ENCODE data around the gene RAP1GAP.
"Not testable (repeated sequence)": the region's sequence is repeated elsewhere in the genome, so short reads cannot be mapped to it uniquely, and the experiment has no call there.

RAP1GAP gene

GRCh38 chr1:21568006-21568746 is 101.0 kb downstream of the RAP1GAP start:
- DNase-seq: no peak

GRCh38 chr1:21567241-21568005 is 101.7 kb downstream of the RAP1GAP start:
- no peak for DNase-seq

- not testable (repeated sequence) for DNase-seq
Measured at GRCh38 chr1:21566361-21566760, 102.8 kb downstream of the RAP1GAP start.

- no peak for DNase-seq
Measured at GRCh38 chr1:21565285-21565684, 103.9 kb downstream of the RAP1GAP start.

- no peak for DNase-seq
Measured at GRCh38 chr1:21564521-21565095, 104.5 kb downstream of the RAP1GAP start.

- no peak for DNase-seq
Measured at GRCh38 chr1:21563971-21564370, 105.2 kb downstream of the RAP1GAP start.

- no peak for DNase-seq
Measured at GRCh38 chr1:21562896-21563295, 106.3 kb downstream of the RAP1GAP start.

GRCh38 chr1:21560916-21561638 is 108.1 kb downstream of the RAP1GAP start:
- DNase-seq: no peak

GRCh38 chr1:21559788-21560567 is 109.2 kb downstream of the RAP1GAP start:
- DNase-seq: no peak

- DNase-seq: no peak
Measured at GRCh38 chr1:21553116-21553926, 115.8 kb downstream of the RAP1GAP start.

GRCh38 chr1:21552715-21553114 is 116.4 kb downstream of the RAP1GAP start:
- peak; percentile 44 for DNase-seq

- no peak for DNase-seq
Measured at GRCh38 chr1:21550866-21551475, 118.2 kb downstream of the RAP1GAP start.

GRCh38 chr1:21550097-21550496 is 119.1 kb downstream of the RAP1GAP start:
- peak; percentile 9 for DNase-seq

GRCh38 chr1:21547876-21548275 is 121.3 kb downstream of the RAP1GAP start:
- no peak for DNase-seq
